GM23248 (cell line): ENCODE results near the gene MEMO1. TPM values are rescaled to one million over a fixed set of nuclear protein-coding genes. Genes with fewer than 3 reads are reported as not detected.

ENCODE experiments used
- DNase-seq: peaks from one replicate; pipeline ENCODE4 v3.0.0-alpha.2; 2015
- H2AFZ ChIP-seq: fragments of 200-600 bp; sonication (generic); 2 replicates; pipeline ENCODE4 v1.6.1; 2016; ENCODE audit warnings: antibody characterized with exemption
- H3F3A ChIP-seq: fragments of 200-600 bp; sonication (generic); 2 replicates; pipeline ENCODE4 v1.6.1; 2016; ENCODE audit warnings: mild to moderate bottlenecking, antibody characterized with exemption, mixed run types; ENCODE audit not compliant: insufficient read depth
- H3K27ac ChIP-seq: fragments of 200-600 bp; sonication (generic); 2 replicates; pipeline ENCODE4 v1.5.1; 2016; ENCODE audit warnings: mild to moderate bottlenecking
- H3K27me3 ChIP-seq: fragments of 200-600 bp; sonication (generic); replicated peaks from 2 replicates; pipeline ENCODE4 v1.6.1; 2016; ENCODE audit warnings: mild to moderate bottlenecking; ENCODE audit not compliant: insufficient read depth
- H3K36me3 ChIP-seq: fragments of 200-600 bp; sonication (generic); 2 replicates; pipeline ENCODE4 v1.6.1; 2016; ENCODE audit warnings: low read depth, mild to moderate bottlenecking
- H3K4me1 ChIP-seq: fragments of 200-600 bp; sonication (generic); 2 replicates; pipeline ENCODE4 v1.6.1; 2016; ENCODE audit warnings: mild to moderate bottlenecking; ENCODE audit not compliant: insufficient read depth
- H3K4me2 ChIP-seq: fragments of 200-600 bp; sonication (generic); one replicate; pipeline ENCODE4 v1.6.1; 2016; ENCODE audit warnings: mild to moderate bottlenecking; ENCODE audit not compliant: unreplicated experiment
- H3K4me3 ChIP-seq: fragments of 200-600 bp; sonication (generic); 2 replicates; pipeline ENCODE4 v1.5.1; 2016; ENCODE audit warnings: mild to moderate bottlenecking
- H3K79me2 ChIP-seq: fragments of 200-600 bp; sonication (generic); 2 replicates; pipeline ENCODE4 v1.6.1; 2016; ENCODE audit warnings: mild to moderate bottlenecking; ENCODE audit not compliant: insufficient read depth
- H3K9ac ChIP-seq: fragments of 200-600 bp; sonication (generic); 2 replicates; pipeline ENCODE4 v1.6.1; 2016; ENCODE audit warnings: mild to moderate bottlenecking
- H3K9me2 ChIP-seq: fragments of 200-600 bp; sonication (generic); 2 replicates; pipeline ENCODE4 v1.6.1; 2016; ENCODE audit warnings: mixed run types, mild to moderate bottlenecking, moderate library complexity; ENCODE audit not compliant: insufficient read depth
- H3K9me3 ChIP-seq: fragments of 200-600 bp; sonication (generic); one replicate; pipeline ENCODE4 v1.6.1; 2017; ENCODE audit warnings: low read depth
- H4K20me1 ChIP-seq: fragments of 200-600 bp; sonication (generic); 2 replicates; pipeline ENCODE4 v1.6.0; 2016; ENCODE audit not compliant: insufficient read depth
- EZH2 ChIP-seq: fragments of 200-600 bp; sonication (generic); IDR thresholded peaks from 2 replicates; pipeline ENCODE4 v1.6.1; 2018; ENCODE audit warnings: antibody characterized with exemption, mild to moderate bottlenecking; ENCODE audit not compliant: insufficient read depth, poor library complexity, severe bottlenecking
- EZH2phosphoT487 ChIP-seq: fragments of 200-600 bp; sonication (generic); IDR thresholded peaks from 2 replicates; pipeline ENCODE4 v1.6.1; 2018; ENCODE audit warnings: antibody characterized with exemption, moderate library complexity, mild to moderate bottlenecking, low read depth; ENCODE audit not compliant: insufficient read depth
- WGBS, 2 experiments: methylation state at CpG; one replicate each; pipeline ENCODE4 v1.1.6; 2015 to 2017; ENCODE audit warnings: low lambda C conversion rate in 2 of 2, low coverage in 1 of 2; ENCODE audit errors: missing lambda C conversion rate in 2 of 2; 5-methylcytosine and 5-hydroxymethylcytosine counted together
- in situ Hi-C: fragments of 300-500 bp; cut with MboI; formaldehyde crosslinking; loops from 2 replicates; pipeline ENCODE4 v1.15.0; 2020
- polyA plus RNA-seq: library from polyadenylated mRNA; unstranded; fragments of >200 nt; fragmentation: Nextera tagmentation; extraction: Ambion mirVana; gene quantifications from 2 replicates; pipeline ENCODE4 v1.2.1, GENCODE V29; 2016
- total RNA-seq: library from RNA; depleted of rRNA; stranded (reverse); fragments of >200 nt; shearing (Covaris generic); gene quantifications from 2 replicates; pipeline ENCODE4 v1.2.3, GENCODE V29; 2014

Gene MEMO1
- total and polyA plus RNA-seq, 2 experiments from 2014 or later: 36.2 to 46.3 TPM

DNA sequence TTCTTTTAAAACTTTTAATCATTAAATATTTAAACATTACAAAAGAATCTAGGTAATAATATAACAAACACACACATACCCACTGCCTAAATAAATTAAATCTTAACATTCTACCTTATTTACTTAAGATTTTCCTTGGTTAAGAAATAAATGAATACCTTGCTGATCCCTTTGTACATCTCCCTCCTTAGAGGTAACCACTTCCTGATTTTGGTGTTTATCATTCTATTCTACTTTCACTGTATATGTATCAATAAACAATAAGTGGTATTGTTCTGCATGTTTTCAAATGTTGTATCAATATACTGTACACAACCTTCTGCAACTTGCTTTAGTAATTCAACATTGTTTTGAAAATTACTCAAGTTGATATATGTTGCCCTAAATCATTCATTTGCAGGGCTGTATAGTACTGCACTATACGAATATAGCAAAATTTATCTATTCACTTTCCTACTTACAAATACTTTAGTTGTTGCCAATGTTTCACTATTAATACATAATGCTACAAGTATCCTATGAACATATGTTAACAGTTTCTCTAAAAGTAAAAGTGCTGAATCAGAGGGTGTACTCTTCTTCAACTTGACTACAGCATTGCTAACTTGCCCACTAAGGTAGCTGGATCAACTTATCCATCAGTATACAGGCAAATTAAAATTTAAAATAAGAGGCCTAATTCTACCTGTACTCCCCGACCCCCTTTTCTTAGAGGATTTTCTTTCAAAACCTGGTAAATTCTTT lies 65.8 kb downstream of the MEMO1 start:
- H3K4me2 ChIP-seq: peak overlapping the region; percentile 29
- in situ Hi-C loops: no loop called here
- WGBS, 2 experiments: 98% methylated on average over 2 of the region's 2 CpGs
- no peak overlapping the region for H3K9ac ChIP-seq
- H3K27ac ChIP-seq: peak overlapping the region; percentile 22
- H3K9me3 ChIP-seq: no peaks in the 10 kb centered on the region
- peaks cover 100% of the 10 kb centered on the region for H3K79me2 ChIP-seq
- peaks cover 16% of the 10 kb centered on the region; the same call in 1 of the 2 replicates for H3F3A ChIP-seq
- no peak overlapping the region for H2AFZ ChIP-seq
- DNase-seq: peak; percentile 14
- peak overlapping the region; percentile 5; the same call in 1 of the 2 replicates for H3K4me3 ChIP-seq
- H3K4me1 ChIP-seq: peaks cover 17% of the 10 kb centered on the region
- TF ChIP-seq EZH2phosphoT487: no peak
- TF ChIP-seq EZH2: no peak
- no peaks in the 10 kb centered on the region for H3K9me2 ChIP-seq
- no peaks in the 10 kb centered on the region; the same call in 1 of the 2 replicates for H3K36me3 ChIP-seq
- no peaks in the 10 kb centered on the region for H3K27me3 ChIP-seq
- no peaks in the 10 kb centered on the region for H4K20me1 ChIP-seq

GRCh38 chr2:31943636-31944225 lies 67.1 kb downstream of the MEMO1 start:
- H3K27ac ChIP-seq: no peak overlapping the region
- no peak overlapping the region for H3K4me3 ChIP-seq
- no peaks in the 10 kb centered on the region for H4K20me1 ChIP-seq
- H2AFZ ChIP-seq: no peak overlapping the region
- TF ChIP-seq EZH2phosphoT487 (no peak), EZH2 (no peak)
- H3K9me3 ChIP-seq: no peaks in the 10 kb centered on the region
- H3K4me2 ChIP-seq: no peak overlapping the region
- H3K9me2 ChIP-seq: no peaks in the 10 kb centered on the region
- H3K9ac ChIP-seq: no peak overlapping the region
- H3F3A ChIP-seq: peaks cover 16% of the 10 kb centered on the region; the same call in 1 of the 2 replicates
- 95 to 97% methylated on average over 3 of the region's 3 CpGs for WGBS, 2 experiments
- peaks cover 17% of the 10 kb centered on the region for H3K4me1 ChIP-seq
- H3K79me2 ChIP-seq: peaks cover 99% of the 10 kb centered on the region
- H3K36me3 ChIP-seq: no peaks in the 10 kb centered on the region; the same call in 1 of the 2 replicates
- DNase-seq: no peak
- H3K27me3 ChIP-seq: no peaks in the 10 kb centered on the region
- in situ Hi-C loops: no loop called here

GRCh38 chr2:31940920-31941319 lies 69.9 kb downstream of the MEMO1 start:
- Histone ChIP-seq H2AFZ (no peak overlapping the region), H3K4me2 (no peak overlapping the region), H3K4me1 (peaks cover 23% of the 10 kb centered on the region), H3K27ac (no peak overlapping the region), H3K4me3 (no peak overlapping the region), H3K36me3 (no peaks in the 10 kb centered on the region; the same call in none of the 2 replicates), H3F3A (peaks cover 12% of the 10 kb centered on the region; the same call in 1 of the 2 replicates), H3K9me2 (no peaks in the 10 kb centered on the region), H3K27me3 (no peaks in the 10 kb centered on the region), H3K9ac (no peak overlapping the region), H3K79me2 (peaks cover 99% of the 10 kb centered on the region), H3K9me3 (no peaks in the 10 kb centered on the region), H4K20me1 (no peaks in the 10 kb centered on the region)
- in situ Hi-C loops: no loop called here
- DNase-seq: no peak
- WGBS, 2 experiments: 100% methylated on average over 1 of the region's 1 CpG
- TF ChIP-seq EZH2: no peak

DNA sequence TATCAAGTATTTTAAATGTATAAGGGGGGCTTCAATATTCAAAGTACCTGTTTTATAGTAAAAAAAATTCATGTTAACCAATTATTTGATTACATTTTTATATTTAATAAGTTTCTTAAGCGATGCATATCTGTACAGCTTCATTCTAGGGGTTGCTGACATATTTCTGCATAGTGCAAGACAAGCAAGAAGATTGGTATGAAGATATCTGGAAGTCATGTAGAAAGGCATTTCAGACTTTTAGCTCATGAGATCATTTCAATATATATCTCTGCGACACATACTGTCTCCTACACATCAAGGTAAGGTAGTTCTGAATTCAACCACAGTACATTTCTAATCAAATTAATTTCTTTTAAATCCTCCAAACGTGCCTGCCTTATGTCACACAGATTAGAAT lies 73.1 kb downstream of the MEMO1 start:
- Histone ChIP-seq H3K4me3 (no peak overlapping the region), H3K27ac (no peak overlapping the region), H4K20me1 (0 out of 2 replicates have a peak, but pooled peaks cover 5% of the 10 kb centered on the region), H3K9me3 (no peaks in the 10 kb centered on the region), H3K36me3 (no peaks in the 10 kb centered on the region; the same call in none of the 2 replicates), H3K9ac (no peak overlapping the region), H3F3A (peaks cover 4% of the 10 kb centered on the region; the same call in 1 of the 2 replicates), H3K9me2 (no peaks in the 10 kb centered on the region), H3K79me2 (peaks cover 94% of the 10 kb centered on the region), H3K4me2 (peak overlapping the region; percentile 29), H3K27me3 (no peaks in the 10 kb centered on the region), H3K4me1 (peaks cover 10% of the 10 kb centered on the region; the same call in 1 of the 2 replicates), H2AFZ (no peak overlapping the region)
- peak; percentile 39 for DNase-seq
- TF ChIP-seq EZH2phosphoT487: no peak
- TF ChIP-seq EZH2: no peak
- in situ Hi-C loops: no loop called here
- 95 to 97% methylated on average over 3 of the region's 3 CpGs for WGBS, 2 experiments
